GM19023 (cell line): ENCODE measurements around the gene UBE4A.

Source experiments
- ATAC-seq: cut with Tn5 transposase; IDR thresholded peaks from one replicate; pipeline ENCODE4 v1.9.1; 2021; ENCODE audit warnings: mild to moderate bottlenecking, moderate library complexity; ENCODE audit not compliant: unreplicated experiment

The UBE4A gene

GRCh38 chr11:118435893-118436624 lies 76.7 kb downstream of the UBE4A start, which contains the start of gene KMT2A:
KMT2A (plus strand) TSS chr11:118436492; CDS start chr11:118436513, 21 bp downstream.
- peak; percentile 50 for ATAC-seq

- ATAC-seq: peak; percentile 10
These were observed 77.3 kb downstream of the UBE4A start for GRCh38 chr11:118436639-118437207.

- no peak for ATAC-seq
These were observed 78.1 kb downstream of the UBE4A start for GRCh38 chr11:118437208-118438125.

- ATAC-seq: no peak
These were observed 79.0 kb downstream of the UBE4A start for GRCh38 chr11:118438314-118438931.

- no peak for ATAC-seq
These were observed 80.2 kb downstream of the UBE4A start for GRCh38 chr11:118439646-118440045.

- no peak for ATAC-seq
These were observed 82.4 kb downstream of the UBE4A start for GRCh38 chr11:118441770-118442275.

- ATAC-seq: no peak
These were observed 82.9 kb downstream of the UBE4A start for GRCh38 chr11:118442301-118442700.

GRCh38 chr11:118442908-118443589 lies 83.6 kb downstream of the UBE4A start:
- no peak for ATAC-seq

GRCh38 chr11:118443590-118444218 lies 84.3 kb downstream of the UBE4A start:
- no peak for ATAC-seq

GRCh38 chr11:118447423-118447822 lies 88.0 kb downstream of the UBE4A start:
- ATAC-seq: no peak

- ATAC-seq: peak; percentile 76
These were observed 88.9 kb downstream of the UBE4A start for GRCh38 chr11:118448294-118448693.
